A673 (cell line): Measurements from ENCODE around the gene RBM45. TPM values are rescaled to one million over a fixed set of nuclear protein-coding genes. Genes with fewer than 3 reads are reported as not detected.

ENCODE experiments used
- BruUV-seq: library from RNA; stranded (reverse); fragments of 400-500 nt; replicated peaks from 2 replicates; lab custom pipeline; 2021; lab: Mats Ljungman, UMichigan
- CTCF ChIA-PET: fragments of 300-600 bp; sonication (Branson Sonifier 250); formaldehyde crosslinking; loops from one replicate; lab custom pipeline; 2022; ENCODE audit warnings: antibody characterized with exemption; lab: Charles Lee
- POLR2A ChIA-PET: fragments of 300-600 bp; sonication (Branson Sonifier 250); formaldehyde crosslinking; loops from one replicate; lab custom pipeline; 2022; ENCODE audit warnings: antibody characterized with exemption; ENCODE audit not compliant: low non-redundant PET; lab: Charles Lee
- DNase-seq: peaks from one replicate; pipeline ENCODE4 v3.0.0-alpha.2; 2015; ENCODE audit warnings: low spot score
- H3K27ac ChIP-seq: fragments of 200-600 bp; sonication (generic); 2 replicates; pipeline ENCODE4 v1.5.1; 2016; ENCODE audit warnings: mixed run types, low read depth, mild to moderate bottlenecking, mixed read lengths, antibody characterized with exemption, low read length; ENCODE audit not compliant: poor library complexity, severe bottlenecking
- H3K27me3 ChIP-seq: fragments of 200-600 bp; sonication (generic); replicated peaks from 2 replicates; pipeline ENCODE4 v1.6.1; 2017; ENCODE audit warnings: mixed run types, low read depth, mild to moderate bottlenecking, mixed read lengths, antibody characterized with exemption, low read length; ENCODE audit not compliant: insufficient read depth, poor library complexity
- H3K36me3 ChIP-seq: fragments of 200-600 bp; sonication (generic); 2 replicates; pipeline ENCODE4 v1.6.1; 2016; ENCODE audit warnings: mixed run types, mild to moderate bottlenecking, mixed read lengths, antibody characterized with exemption, low read length; ENCODE audit not compliant: insufficient read depth, poor library complexity, severe bottlenecking
- H3K4me1 ChIP-seq: fragments of 200-600 bp; sonication (generic); 2 replicates; pipeline ENCODE4 v1.6.1; 2017; ENCODE audit warnings: mixed run types, mild to moderate bottlenecking, mixed read lengths, antibody characterized with exemption, low read length; ENCODE audit not compliant: insufficient read depth, poor library complexity, severe bottlenecking
- H3K4me3 ChIP-seq: fragments of 200-600 bp; sonication (generic); 2 replicates; pipeline ENCODE4 v1.5.1; 2016; ENCODE audit warnings: low read depth, mixed run types, mild to moderate bottlenecking, mixed read lengths, low read length; ENCODE audit not compliant: poor library complexity, severe bottlenecking
- H3K9me3 ChIP-seq: fragments of 200-600 bp; sonication (generic); 2 replicates; pipeline ENCODE4 v1.6.1; 2016; ENCODE audit warnings: mixed run types, low read depth, mild to moderate bottlenecking, mixed read lengths, antibody characterized with exemption, low read length; ENCODE audit not compliant: poor library complexity, severe bottlenecking
- EZH2 ChIP-seq: fragments of 200-600 bp; sonication (generic); IDR thresholded peaks from 2 replicates; pipeline ENCODE4 v1.6.1; 2017; ENCODE audit warnings: borderline replicate concordance, low read depth, mild to moderate bottlenecking, mixed read lengths, antibody characterized with exemption, low read length; ENCODE audit not compliant: poor library complexity, severe bottlenecking
- intact Hi-C: fragments of 100-400 bp; cut with micrococcal nuclease; formaldehyde crosslinking; loops from one replicate; pipeline ENCODE4 v1.10.0; 2022; ENCODE audit not compliant: unreplicated experiment
- total RNA-seq: library from RNA; stranded (reverse); gene quantifications from 2 replicates; pipeline ENCODE4 v1.2.3, GENCODE V29; 2021
- TF ChIP-seq, protein P1 (sequence below): fragments of 300-800, 200-600 bp; sonication (generic); conservative IDR thresholded peaks from 2 replicates; pipeline ENCODE4 v1.5.1; 2017; ENCODE audit warnings: low read depth, mild to moderate bottlenecking, antibody characterized with exemption, low read length, moderate library complexity, mixed read lengths

Gene RBM45
- total RNA-seq, 1 experiment from 2014 or later, result 18.7 TPM

DNA sequence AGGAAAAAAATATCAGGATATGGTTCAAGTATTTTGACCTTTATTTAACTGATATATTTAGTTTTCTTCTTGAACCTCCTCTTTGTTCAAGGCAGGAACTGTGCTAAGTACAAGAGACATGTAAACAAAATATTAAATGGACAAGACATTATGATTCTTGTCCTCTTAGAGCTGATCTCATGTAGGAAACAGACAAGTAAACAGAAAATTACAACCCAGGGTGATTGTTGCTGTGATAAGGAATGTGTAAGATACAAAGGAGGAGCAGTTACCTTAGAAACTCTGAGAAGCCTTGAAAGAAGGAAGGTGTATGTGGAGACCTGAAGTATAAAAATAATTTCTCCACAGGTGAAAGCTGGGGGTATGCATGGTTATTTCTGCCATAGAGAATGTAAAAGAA, 12.9 kb downstream of the RBM45 start:
- H3K4me1 ChIP-seq, result no peaks in the 10 kb centered on the region
- H3K4me3 ChIP-seq, result no peak overlapping the region
- DNase-seq, result no peak
- no peak overlapping the region for H3K27ac ChIP-seq
- H3K27me3 ChIP-seq, result no peaks in the 10 kb centered on the region
- no TSS peak for BruUV-seq
- no peaks in the 10 kb centered on the region for H3K9me3 ChIP-seq
- CTCF ChIA-PET, result no interaction called here
- POLR2A ChIA-PET, result no interaction called here
- no peak for TF ChIP-seq EZH2
- TF ChIP-seq, protein P1, sequence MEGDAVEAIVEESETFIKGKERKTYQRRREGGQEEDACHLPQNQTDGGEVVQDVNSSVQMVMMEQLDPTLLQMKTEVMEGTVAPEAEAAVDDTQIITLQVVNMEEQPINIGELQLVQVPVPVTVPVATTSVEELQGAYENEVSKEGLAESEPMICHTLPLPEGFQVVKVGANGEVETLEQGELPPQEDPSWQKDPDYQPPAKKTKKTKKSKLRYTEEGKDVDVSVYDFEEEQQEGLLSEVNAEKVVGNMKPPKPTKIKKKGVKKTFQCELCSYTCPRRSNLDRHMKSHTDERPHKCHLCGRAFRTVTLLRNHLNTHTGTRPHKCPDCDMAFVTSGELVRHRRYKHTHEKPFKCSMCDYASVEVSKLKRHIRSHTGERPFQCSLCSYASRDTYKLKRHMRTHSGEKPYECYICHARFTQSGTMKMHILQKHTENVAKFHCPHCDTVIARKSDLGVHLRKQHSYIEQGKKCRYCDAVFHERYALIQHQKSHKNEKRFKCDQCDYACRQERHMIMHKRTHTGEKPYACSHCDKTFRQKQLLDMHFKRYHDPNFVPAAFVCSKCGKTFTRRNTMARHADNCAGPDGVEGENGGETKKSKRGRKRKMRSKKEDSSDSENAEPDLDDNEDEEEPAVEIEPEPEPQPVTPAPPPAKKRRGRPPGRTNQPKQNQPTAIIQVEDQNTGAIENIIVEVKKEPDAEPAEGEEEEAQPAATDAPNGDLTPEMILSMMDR, result no peak
- intact Hi-C loops, result no loop called here
- peaks cover 17% of the 10 kb centered on the region for H3K36me3 ChIP-seq

DNA sequence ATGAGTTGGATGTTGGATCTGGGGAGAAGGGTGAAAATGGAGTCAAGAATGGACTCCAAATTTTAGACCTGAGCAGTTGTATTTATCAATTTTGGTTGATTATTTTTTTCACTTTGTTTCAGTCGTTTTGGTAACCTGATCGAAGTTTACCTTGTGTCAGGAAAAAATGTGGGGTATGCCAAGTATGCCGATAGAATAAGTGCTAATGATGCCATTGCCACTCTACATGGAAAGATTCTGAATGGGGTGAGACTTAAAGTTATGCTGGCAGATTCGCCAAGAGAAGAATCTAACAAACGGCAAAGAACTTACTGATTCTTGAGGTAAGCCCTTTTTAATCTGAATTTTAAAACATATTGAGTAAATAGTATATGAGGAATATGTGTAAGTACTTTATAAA, 13.6 kb downstream of the RBM45 start:
- H3K4me1 ChIP-seq, result no peaks in the 10 kb centered on the region
- H3K27ac ChIP-seq, result no peak overlapping the region
- H3K27me3 ChIP-seq, result no peaks in the 10 kb centered on the region
- ChIA-PET POLR2A (no interaction called here), CTCF (no interaction called here)
- no TSS peak for BruUV-seq
- intact Hi-C loops, result no loop called here
- H3K36me3 ChIP-seq, result peaks cover 17% of the 10 kb centered on the region
- no peak for TF ChIP-seq EZH2
- TF ChIP-seq, protein P1, result no peak
- no peaks in the 10 kb centered on the region for H3K9me3 ChIP-seq
- H3K4me3 ChIP-seq, result no peak overlapping the region
- DNase-seq, result no peak

DNA sequence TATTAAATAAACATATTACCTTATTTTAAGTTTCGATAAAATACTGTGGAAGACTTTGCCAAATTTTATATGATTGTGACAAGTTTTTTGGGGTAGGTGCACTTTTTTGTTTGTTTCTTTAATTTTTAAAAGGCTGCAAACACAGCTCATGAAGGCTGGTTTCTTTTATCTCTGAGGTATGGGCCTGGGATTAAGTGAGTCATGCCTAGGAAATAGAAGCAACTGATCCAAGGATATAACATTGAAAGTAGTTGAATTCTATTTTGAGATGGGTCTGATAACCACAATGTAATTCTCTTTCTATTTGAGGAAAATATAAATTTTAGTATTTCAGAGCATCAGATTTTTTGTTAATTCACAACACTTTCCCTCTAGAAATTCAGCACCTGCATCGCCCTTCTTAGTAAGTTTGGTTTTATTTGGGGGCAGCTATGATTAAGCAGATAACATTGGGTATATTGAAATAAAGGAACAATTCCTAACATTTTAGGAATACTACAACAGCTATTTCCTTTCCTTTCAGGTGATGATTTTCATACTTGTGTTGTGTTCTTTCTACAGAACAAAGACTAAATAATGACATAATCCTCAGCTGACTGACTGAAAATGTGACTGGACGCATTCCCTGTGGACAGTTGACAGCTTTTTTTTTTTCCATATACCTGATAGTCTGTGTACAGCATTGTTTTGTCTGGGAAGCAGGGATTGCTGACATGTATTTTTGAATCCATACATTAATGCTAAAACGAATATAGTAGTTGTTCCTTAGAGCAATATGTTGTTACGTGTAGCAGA, 16.8 kb downstream of the RBM45 start:
- no peaks in the 10 kb centered on the region for H3K27me3 ChIP-seq
- H3K36me3 ChIP-seq, result peaks cover 5% of the 10 kb centered on the region
- H3K27ac ChIP-seq, result no peak overlapping the region
- intact Hi-C loops, result no loop called here
- CTCF ChIA-PET, result no interaction called here
- POLR2A ChIA-PET, result interaction anchor here (0.6 kb wide), 1 partner anchor 303 kb away, joined by 4 read pairs; no protein-coding TSS in a partner anchor
- TF ChIP-seq EZH2, result no peak
- TF ChIP-seq, protein P1, result no peak
- H3K4me1 ChIP-seq, result no peaks in the 10 kb centered on the region
- no peak overlapping the region for H3K4me3 ChIP-seq
- no TSS peak for BruUV-seq
- H3K9me3 ChIP-seq, result no peaks in the 10 kb centered on the region
- no peak for DNase-seq
